RWPE1 (cell line): ENCODE data around the gene CYB5D1.
A peak's percentile ranks its signal among the peaks of the same experiment; 100 is the strongest.

Source experiments
- CTCF ChIA-PET: fragments of 350-600 bp; sonication (Branson Sonifier 250); formaldehyde crosslinking; extraction: SDS; loops from one replicate; lab custom pipeline; 2021; lab: Yijun Ruan, JAX
- POLR2A ChIA-PET: fragments of 400-600 bp; formaldehyde crosslinking; extraction: SDS; loops from one replicate; lab custom pipeline; 2020; ENCODE audit warnings: antibody characterized with exemption; ENCODE audit not compliant: low non-redundant PET; lab: Yijun Ruan, JAX
- DNase-seq: peaks from one replicate; pipeline ENCODE4 v3.0.0; 2012; ENCODE audit warnings: low spot score
- H3K27ac ChIP-seq: fragments of 450-650 bp; 2 replicates; pipeline ENCODE4 v1.5.1; 2017
- TF ChIP-seq, protein P1 (sequence below): fragments of 450-650 bp; conservative IDR thresholded peaks from 2 replicates; pipeline ENCODE4 v1.5.1; 2017; ENCODE audit warnings: low read depth, mild to moderate bottlenecking

Gene CYB5D1

DNA sequence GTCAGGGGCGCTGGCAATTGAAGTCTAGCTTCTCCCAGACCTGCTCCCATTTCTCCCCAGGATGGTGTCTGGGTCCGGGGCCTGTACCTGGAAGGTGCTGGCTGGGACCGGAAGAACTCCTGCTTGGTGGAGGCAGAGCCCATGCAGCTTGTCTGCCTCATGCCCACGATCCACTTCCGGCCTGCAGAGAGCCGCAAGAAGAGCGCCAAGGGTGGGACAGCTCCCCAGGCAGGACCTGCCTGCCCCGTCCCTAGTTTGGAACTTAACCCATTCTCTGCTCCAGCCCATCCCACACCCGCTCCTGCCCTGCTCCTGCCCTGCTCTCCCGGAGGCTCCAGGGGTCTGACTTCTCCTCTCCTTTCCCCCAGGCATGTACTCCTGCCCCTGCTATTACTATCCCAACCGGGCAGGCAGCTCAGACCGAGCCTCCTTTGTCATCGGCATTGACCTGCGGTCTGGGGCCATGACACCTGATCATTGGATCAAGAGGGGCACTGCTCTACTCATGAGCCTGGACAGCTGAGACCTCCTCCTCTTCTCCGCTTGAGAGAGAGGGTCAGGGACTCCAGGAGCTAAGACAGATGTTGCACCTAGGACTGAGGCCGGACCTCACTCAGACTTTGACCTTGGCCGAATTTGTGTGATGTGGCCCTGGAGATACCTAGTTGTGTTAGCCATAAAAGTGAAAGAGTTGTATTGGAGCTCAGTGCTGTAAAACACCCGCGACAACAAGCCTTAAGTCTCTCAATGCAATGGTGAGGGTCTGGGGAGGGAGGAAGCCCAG lies 24.6 kb upstream of the CYB5D1 start:
- peak overlapping the region; percentile 99 for H3K27ac ChIP-seq
- TF ChIP-seq, protein P1, sequence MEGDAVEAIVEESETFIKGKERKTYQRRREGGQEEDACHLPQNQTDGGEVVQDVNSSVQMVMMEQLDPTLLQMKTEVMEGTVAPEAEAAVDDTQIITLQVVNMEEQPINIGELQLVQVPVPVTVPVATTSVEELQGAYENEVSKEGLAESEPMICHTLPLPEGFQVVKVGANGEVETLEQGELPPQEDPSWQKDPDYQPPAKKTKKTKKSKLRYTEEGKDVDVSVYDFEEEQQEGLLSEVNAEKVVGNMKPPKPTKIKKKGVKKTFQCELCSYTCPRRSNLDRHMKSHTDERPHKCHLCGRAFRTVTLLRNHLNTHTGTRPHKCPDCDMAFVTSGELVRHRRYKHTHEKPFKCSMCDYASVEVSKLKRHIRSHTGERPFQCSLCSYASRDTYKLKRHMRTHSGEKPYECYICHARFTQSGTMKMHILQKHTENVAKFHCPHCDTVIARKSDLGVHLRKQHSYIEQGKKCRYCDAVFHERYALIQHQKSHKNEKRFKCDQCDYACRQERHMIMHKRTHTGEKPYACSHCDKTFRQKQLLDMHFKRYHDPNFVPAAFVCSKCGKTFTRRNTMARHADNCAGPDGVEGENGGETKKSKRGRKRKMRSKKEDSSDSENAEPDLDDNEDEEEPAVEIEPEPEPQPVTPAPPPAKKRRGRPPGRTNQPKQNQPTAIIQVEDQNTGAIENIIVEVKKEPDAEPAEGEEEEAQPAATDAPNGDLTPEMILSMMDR: no peak
- DNase-seq: no peak
- POLR2A ChIA-PET: no interaction called here
- CTCF ChIA-PET: interaction anchor here (0.5 to 2.0 kb wide), 9 partner anchors 10 to 212 kb away, joined by 3 to 10 read pairs (median 3); no protein-coding TSS in a partner anchor

DNA sequence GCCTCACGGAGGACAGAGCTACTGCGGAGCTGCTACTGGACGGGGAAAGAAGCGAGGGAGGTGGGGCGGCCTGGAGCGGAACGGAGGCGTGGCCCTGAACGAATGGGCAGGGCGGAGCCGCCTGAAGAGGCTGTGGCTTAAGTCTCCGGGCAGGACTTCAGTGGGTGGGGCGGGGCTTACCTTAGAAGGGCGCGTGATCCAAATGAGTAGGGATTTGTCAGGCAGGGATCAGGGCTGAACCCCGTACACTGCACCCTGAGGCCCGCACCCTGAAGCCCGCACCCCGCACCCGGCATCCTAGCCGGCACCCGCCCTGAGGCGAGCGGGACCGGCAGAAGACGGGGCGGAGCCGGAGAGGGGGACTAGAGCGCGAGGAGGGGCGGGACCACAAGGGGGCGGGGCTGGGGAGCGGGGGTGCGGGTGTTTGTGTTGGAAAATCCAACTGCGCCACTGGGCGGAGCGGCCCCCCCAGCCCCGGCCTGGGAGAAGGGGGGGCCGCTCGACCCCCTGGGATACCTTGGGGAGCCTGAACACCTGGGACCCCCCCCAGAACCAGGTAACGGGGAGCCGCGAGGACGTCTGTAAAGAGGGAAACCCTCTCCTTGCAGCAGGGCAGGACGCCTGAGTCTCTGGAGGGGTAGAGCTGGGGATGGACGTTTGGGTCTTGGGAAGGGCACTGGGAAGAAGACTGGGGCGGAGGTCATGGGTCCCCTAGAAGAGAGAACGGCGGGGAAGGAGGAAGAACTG lies 23.8 kb upstream of the CYB5D1 start, which contains the start of gene KDM6B:
Gene KDM6B (plus strand): TSS at position 423 of the 747 bp plus-strand sequence. CDS start 11,338 bp downstream, outside the sequence.
- CTCF ChIA-PET: interaction anchor here (0.6 to 2.0 kb wide), 10 partner anchors 9 to 229 kb away, joined by 3 to 10 read pairs (median 4); no protein-coding TSS in a partner anchor
- TF ChIP-seq, protein P1: no peak
- POLR2A ChIA-PET: interaction anchor here (1.3 to 2.2 kb wide), 2 partner anchors 11 to 147 kb away, joined by 4 to 6 read pairs; partner anchors contain the start of gene TP53
- peak within 1 kb of the TSS; percentile 99 for H3K27ac ChIP-seq
- peak; percentile 86 for DNase-seq

DNA sequence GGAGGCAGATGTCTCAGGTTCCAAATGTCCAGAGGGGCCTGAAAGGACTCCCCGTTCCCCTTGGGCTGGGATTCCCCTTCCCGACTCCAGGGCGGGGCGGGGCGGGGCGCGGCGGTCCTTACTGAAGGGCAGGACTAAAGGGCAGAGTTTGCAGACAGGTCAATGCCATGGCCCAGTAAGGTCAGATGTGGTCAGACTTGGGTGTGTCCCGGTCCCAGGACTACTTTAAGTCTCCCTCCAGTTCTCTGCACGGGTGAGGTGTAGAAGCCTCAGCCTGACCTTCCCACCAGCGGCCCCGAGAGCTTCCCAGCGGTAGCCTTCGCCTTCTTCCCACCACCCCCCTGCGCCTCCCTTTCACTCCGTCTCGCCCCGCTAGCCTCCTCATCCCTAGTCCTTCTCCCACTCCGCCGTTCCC lies 23.3 kb upstream of the CYB5D1 start:
- no peak for DNase-seq
- TF ChIP-seq, protein P1: no peak
- POLR2A ChIA-PET: interaction anchor here (0.9 to 2.2 kb wide), 3 partner anchors 10 to 148 kb away, joined by 3 to 6 read pairs (median 4); partner anchors contain the start of gene TP53
- CTCF ChIA-PET: interaction anchor here (0.6 to 2.0 kb wide), 12 partner anchors 9 to 282 kb away, joined by 3 to 10 read pairs (median 4); partner anchors contain the start of genes CYB5D1 and NAA38
- H3K27ac ChIP-seq: peak overlapping the region; percentile 99

DNA sequence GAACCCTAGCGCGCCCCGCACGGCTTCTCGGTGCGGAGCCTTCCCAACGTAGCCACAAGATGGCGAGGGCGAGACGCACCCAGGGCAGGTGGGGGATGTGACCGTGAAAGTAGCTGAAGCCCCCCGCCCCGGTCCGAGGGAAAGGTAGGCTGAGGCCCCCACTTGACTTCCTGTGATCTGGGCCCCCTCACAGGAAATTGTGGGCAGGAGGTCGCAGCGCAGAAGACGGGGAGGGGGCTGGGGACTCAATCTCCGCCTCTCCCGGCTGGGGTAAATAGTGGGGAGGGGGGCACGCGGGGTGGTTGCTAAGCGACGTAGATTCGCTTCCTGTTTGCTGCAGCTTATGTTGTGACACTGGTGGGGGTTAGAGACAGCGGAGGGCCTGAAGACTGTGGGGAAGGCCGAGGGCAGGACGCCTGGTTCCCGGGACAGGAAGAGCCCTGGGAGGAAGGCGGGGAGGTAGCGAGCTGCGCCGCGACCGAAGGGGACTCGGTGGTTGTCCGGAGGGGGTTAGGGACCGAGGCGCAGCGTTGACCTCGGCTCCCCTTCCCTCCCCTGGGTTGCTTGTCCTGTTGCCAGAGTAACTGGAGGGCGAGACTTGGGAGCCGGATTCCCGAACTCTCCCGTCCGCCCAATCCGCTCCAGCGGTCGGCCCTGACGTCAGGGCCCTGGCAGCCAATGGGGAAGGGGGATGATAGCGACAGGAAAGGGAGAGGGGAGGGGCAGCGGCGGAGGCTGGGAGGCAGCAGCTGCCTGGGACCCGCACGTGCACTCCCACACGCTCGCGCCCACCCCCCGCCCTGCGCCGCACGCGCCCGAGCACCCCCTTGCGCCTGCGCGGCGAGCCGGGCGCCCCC lies 22.6 kb upstream of the CYB5D1 start:
- TF ChIP-seq, protein P1: peak; percentile 82
- ChIA-PET CTCF (interaction anchor here (0.5 to 1.3 kb wide), 14 partner anchors 10 to 281 kb away, joined by 3 to 10 read pairs (median 4); partner anchors contain the start of genes CYB5D1 and NAA38), POLR2A (interaction anchor here (0.5 to 2.2 kb wide), 6 partner anchors 9 to 413 kb away, joined by 3 to 6 read pairs (median 4); partner anchors contain the start of genes CTC1 and TP53)
- DNase-seq: peak; percentile 96
- peak overlapping the region; percentile 99 for H3K27ac ChIP-seq

DNA sequence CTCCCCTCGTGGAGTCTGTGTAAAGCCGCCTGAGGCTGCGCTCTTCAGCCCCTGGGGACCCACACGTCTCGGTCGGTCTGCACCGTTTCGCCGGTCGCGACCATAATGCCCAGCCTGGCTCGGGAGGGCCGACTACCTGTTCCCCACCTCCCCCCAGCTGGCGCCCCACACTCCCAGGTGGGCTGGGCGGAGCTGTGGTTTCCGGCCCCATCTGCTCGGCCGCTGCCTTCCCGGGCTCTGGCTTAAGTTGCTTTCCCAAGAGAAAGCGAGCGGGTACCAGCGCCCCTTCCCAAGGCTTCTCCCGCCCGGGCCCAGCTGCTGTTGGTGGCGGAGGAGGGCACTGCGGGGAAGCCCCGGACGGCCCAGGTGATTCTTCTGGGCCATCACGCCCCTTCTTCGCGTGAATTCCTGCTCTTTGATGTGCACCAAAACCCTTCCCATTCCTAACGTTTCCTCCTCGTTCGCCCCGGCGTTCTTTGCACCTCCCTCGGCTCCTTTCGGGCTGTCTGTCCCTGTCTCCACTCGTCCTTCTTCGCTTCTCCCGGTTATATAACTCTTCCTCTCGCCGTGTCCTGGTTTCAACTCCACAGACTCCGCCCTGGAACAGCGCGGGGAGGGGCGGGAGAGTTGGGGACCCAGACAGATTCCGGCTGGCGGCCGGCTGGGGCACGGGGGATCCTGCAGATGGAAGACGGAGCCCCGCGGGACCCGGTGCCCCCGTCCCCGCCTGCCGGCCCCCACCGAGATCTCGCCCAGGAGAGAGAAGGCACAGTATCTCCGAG lies 21.8 kb upstream of the CYB5D1 start:
- ChIA-PET POLR2A (interaction anchor here (0.5 to 2.2 kb wide), 4 partner anchors 9 to 412 kb away, joined by 3 to 6 read pairs (median 4); partner anchors contain the start of gene CTC1), CTCF (interaction anchor here (0.6 to 1.2 kb wide), 3 partner anchors 9 to 215 kb away, joined by 3 to 10 read pairs (median 4); no protein-coding TSS in a partner anchor)
- H3K27ac ChIP-seq: peak overlapping the region; percentile 99
- DNase-seq: no peak
- TF ChIP-seq, protein P1: no peak
